ENCODE data around the gene SLC15A5.

Gene SLC15A5

GRCh38 chr12:16323638-16324037 is 46.2 kb upstream of the SLC15A5 start:
- Histone ChIP-seq H2AK5ac (ENCODE audit: low read length) (no peak overlapping the region), H3K4me3 (ENCODE audit: low read depth, low read length) (no peak overlapping the region), H3K79me2 (ENCODE audit: control insufficient read depth, insufficient read depth, low read length, poor library complexity) (no peaks in the 10 kb centered on the region), H3K27me3 (ENCODE audit: insufficient read depth, low read length) (no peaks in the 10 kb centered on the region), H3K36me3 (ENCODE audit: control insufficient read depth in 1 of 2, insufficient read depth in 2 of 2, low read length in 2 of 2) (no peaks in the 10 kb centered on the region), H3K27ac (ENCODE audit: low read depth, low read length) (no peak overlapping the region), H4K91ac (ENCODE audit: low read depth, low read length) (no peak overlapping the region), H3K79me1 (ENCODE audit: low read length) (no peaks in the 10 kb centered on the region), H3K18ac (ENCODE audit: low read length) (no peak overlapping the region), H3K23ac (ENCODE audit: low read length) (no peak overlapping the region), H3K4me2 (ENCODE audit: low read length) (no peak overlapping the region), H3K9ac (ENCODE audit: low read length) (no peak overlapping the region), H3K4me1 (ENCODE audit: control insufficient read depth in 1 of 2, insufficient read depth in 2 of 2, low read length in 2 of 2) (no peaks in the 10 kb centered on the region), H2BK5ac (ENCODE audit: low read depth, low read length, poor library complexity) (no peak overlapping the region), H3K9me3 (ENCODE audit: insufficient read depth, low read depth, low read length) (no peaks in the 10 kb centered on the region), H3K14ac (ENCODE audit: low read length) (no peak overlapping the region), H2AFZ (ENCODE audit: insufficient read depth, low read length, poor library complexity) (no peak overlapping the region), H2BK12ac (ENCODE audit: low read length) (no peak overlapping the region), H2BK120ac (ENCODE audit: insufficient read depth, low read length, poor library complexity) (no peak overlapping the region), H3K4ac (ENCODE audit: low read depth, low read length) (no peak overlapping the region), H4K8ac (ENCODE audit: low read depth, low read length) (no peak overlapping the region), H4K12ac (ENCODE audit: low read depth, low read length) (no peak overlapping the region)
- WGBS (ENCODE audit: extremely low coverage, insufficient coverage, insufficient read length), result no CpG with 5 or more reads among the region's 2 CpGs
- no peak for DNase-seq

- Histone ChIP-seq H3K27ac (ENCODE audit: low read depth, low read length) (no peak overlapping the region), H2BK5ac (ENCODE audit: low read depth, low read length, poor library complexity) (no peak overlapping the region), H4K8ac (ENCODE audit: low read depth, low read length) (no peak overlapping the region), H2AFZ (ENCODE audit: insufficient read depth, low read length, poor library complexity) (no peak overlapping the region), H3K9ac (ENCODE audit: low read length) (no peak overlapping the region), H4K12ac (ENCODE audit: low read depth, low read length) (no peak overlapping the region), H2BK120ac (ENCODE audit: insufficient read depth, low read length, poor library complexity) (no peak overlapping the region), H3K4me1 (ENCODE audit: control insufficient read depth in 1 of 2, insufficient read depth in 2 of 2, low read length in 2 of 2) (no peaks in the 10 kb centered on the region), H3K79me1 (ENCODE audit: low read length) (no peaks in the 10 kb centered on the region), H3K14ac (ENCODE audit: low read length) (no peak overlapping the region), H3K18ac (ENCODE audit: low read length) (no peak overlapping the region), H3K36me3 (ENCODE audit: control insufficient read depth in 1 of 2, insufficient read depth in 2 of 2, low read length in 2 of 2) (no peaks in the 10 kb centered on the region), H2AK5ac (ENCODE audit: low read length) (no peak overlapping the region), H3K27me3 (ENCODE audit: insufficient read depth, low read length) (no peaks in the 10 kb centered on the region), H3K4me3 (ENCODE audit: low read depth, low read length) (no peak overlapping the region), H3K4me2 (ENCODE audit: low read length) (no peak overlapping the region), H2BK12ac (ENCODE audit: low read length) (no peak overlapping the region), H3K9me3 (ENCODE audit: insufficient read depth, low read depth, low read length) (no peaks in the 10 kb centered on the region), H3K4ac (ENCODE audit: low read depth, low read length) (no peak overlapping the region), H3K23ac (ENCODE audit: low read length) (no peak overlapping the region), H3K79me2 (ENCODE audit: control insufficient read depth, insufficient read depth, low read length, poor library complexity) (no peaks in the 10 kb centered on the region), H4K91ac (ENCODE audit: low read depth, low read length) (no peak overlapping the region)
- 100% methylated on average over 1 of the region's 1 CpG for WGBS (ENCODE audit: extremely low coverage, insufficient coverage, insufficient read length)
- DNase-seq, result no peak
Measured at GRCh38 chr12:16323010-16323409, 45.5 kb upstream of the SLC15A5 start.

- Histone ChIP-seq H3K27ac (ENCODE audit: low read depth, low read length) (no peak overlapping the region), H3K79me1 (ENCODE audit: low read length) (no peaks in the 10 kb centered on the region), H3K4me2 (ENCODE audit: low read length) (no peak overlapping the region), H3K9ac (ENCODE audit: low read length) (no peak overlapping the region), H2BK12ac (ENCODE audit: low read length) (no peak overlapping the region), H2AFZ (ENCODE audit: insufficient read depth, low read length, poor library complexity) (no peak overlapping the region), H2BK5ac (ENCODE audit: low read depth, low read length, poor library complexity) (no peak overlapping the region), H3K9me3 (ENCODE audit: insufficient read depth, low read depth, low read length) (no peaks in the 10 kb centered on the region), H2BK120ac (ENCODE audit: insufficient read depth, low read length, poor library complexity) (no peak overlapping the region), H3K79me2 (ENCODE audit: control insufficient read depth, insufficient read depth, low read length, poor library complexity) (no peaks in the 10 kb centered on the region), H4K91ac (ENCODE audit: low read depth, low read length) (no peak overlapping the region), H2AK5ac (ENCODE audit: low read length) (no peak overlapping the region), H3K4me3 (ENCODE audit: low read depth, low read length) (no peak overlapping the region), H3K4me1 (ENCODE audit: control insufficient read depth in 1 of 2, insufficient read depth in 2 of 2, low read length in 2 of 2) (no peaks in the 10 kb centered on the region), H3K14ac (ENCODE audit: low read length) (no peak overlapping the region), H3K23ac (ENCODE audit: low read length) (no peak overlapping the region), H3K27me3 (ENCODE audit: insufficient read depth, low read length) (no peaks in the 10 kb centered on the region), H4K8ac (ENCODE audit: low read depth, low read length) (no peak overlapping the region), H3K4ac (ENCODE audit: low read depth, low read length) (no peak overlapping the region), H4K12ac (ENCODE audit: low read depth, low read length) (no peak overlapping the region), H3K18ac (ENCODE audit: low read length) (no peak overlapping the region), H3K36me3 (ENCODE audit: control insufficient read depth in 1 of 2, insufficient read depth in 2 of 2, low read length in 2 of 2) (no peaks in the 10 kb centered on the region)
- DNase-seq, result no peak
- no CpG with 5 or more reads among the region's 1 CpG for WGBS (ENCODE audit: extremely low coverage, insufficient coverage, insufficient read length)
Measured at GRCh38 chr12:16310934-16311333, 33.4 kb upstream of the SLC15A5 start.

- H3K27ac ChIP-seq (ENCODE audit: low read depth, low read length), result no peak overlapping the region
- no peak for DNase-seq
- H3K9me3 ChIP-seq (ENCODE audit: insufficient read depth, low read depth, low read length), result peaks cover 1% of the 10 kb centered on the region
- no peak overlapping the region for H3K18ac ChIP-seq (ENCODE audit: low read length)
- no peak overlapping the region for H4K8ac ChIP-seq (ENCODE audit: low read depth, low read length)
- H2BK120ac ChIP-seq (ENCODE audit: insufficient read depth, low read length, poor library complexity), result no peak overlapping the region
- no CpG with 5 or more reads among the region's 3 CpGs for whole genome bisulfite sequencing (ENCODE audit: extremely low coverage, insufficient coverage, insufficient read length)
- no peak overlapping the region for H3K14ac ChIP-seq (ENCODE audit: low read length)
- no peak overlapping the region for H3K23ac ChIP-seq (ENCODE audit: low read length)
- no peak overlapping the region for H3K9ac ChIP-seq (ENCODE audit: low read length)
- H3K4me2 ChIP-seq (ENCODE audit: low read length), result no peak overlapping the region
- H2AK5ac ChIP-seq (ENCODE audit: low read length), result no peak overlapping the region
- H3K4me3 ChIP-seq (ENCODE audit: low read depth, low read length), result no peak overlapping the region
- no peak overlapping the region for H2BK5ac ChIP-seq (ENCODE audit: low read depth, low read length, poor library complexity)
- H2AFZ ChIP-seq (ENCODE audit: insufficient read depth, low read length, poor library complexity), result no peak overlapping the region
- H4K91ac ChIP-seq (ENCODE audit: low read depth, low read length), result no peak overlapping the region
- H2BK12ac ChIP-seq (ENCODE audit: low read length), result no peak overlapping the region
- H3K79me2 ChIP-seq (ENCODE audit: control insufficient read depth, insufficient read depth, low read length, poor library complexity), result no peaks in the 10 kb centered on the region
- H4K12ac ChIP-seq (ENCODE audit: low read depth, low read length), result no peak overlapping the region
- no peaks in the 10 kb centered on the region for H3K36me3 ChIP-seq (ENCODE audit: control insufficient read depth in 1 of 2, insufficient read depth in 2 of 2, low read length in 2 of 2)
- no peak overlapping the region for H3K4ac ChIP-seq (ENCODE audit: low read depth, low read length)
- no peaks in the 10 kb centered on the region for H3K4me1 ChIP-seq (ENCODE audit: control insufficient read depth in 1 of 2, insufficient read depth in 2 of 2, low read length in 2 of 2)
- no peaks in the 10 kb centered on the region for H3K27me3 ChIP-seq (ENCODE audit: insufficient read depth, low read length)
- H3K79me1 ChIP-seq (ENCODE audit: low read length), result no peaks in the 10 kb centered on the region
Measured at GRCh38 chr12:16307856-16308475, 30.5 kb upstream of the SLC15A5 start.

Data from trophoblast cell (in vitro differentiated cells and primary cell).